HepG2 (cell line): Measurements from ENCODE around the gene ZNF446. TPM values are rescaled to one million over a fixed set of nuclear protein-coding genes. Genes with fewer than 3 reads are reported as not detected.

ENCODE experiments used
- HES4 ChIP-seq: sonication (generic); formaldehyde crosslinking; IDR thresholded peaks from 2 replicates; pipeline ENCODE4 v1.9.0; 2021; ENCODE audit warnings: mild to moderate bottlenecking, missing genetic modification reagents, borderline replicate concordance
- HNRNPL ChIP-seq: fragments of 200-400 bp; formaldehyde crosslinking; IDR thresholded peaks from 2 replicates; pipeline ENCODE4 v1.6.1; 2017; ENCODE audit warnings: mild to moderate bottlenecking, low read depth, low read length
- KDM1A ChIP-seq: IDR thresholded peaks from 2 replicates; pipeline ENCODE4 v1.6.1; 2016; ENCODE audit warnings: missing compliant biosample characterization
- MYC ChIP-seq: sonication (generic); formaldehyde crosslinking; IDR thresholded peaks from 2 replicates; pipeline ENCODE4 v1.9.0; 2021; ENCODE audit warnings: missing genetic modification reagents, borderline replicate concordance
- SIX4 ChIP-seq: sonication (generic); formaldehyde crosslinking; IDR thresholded peaks from 2 replicates; pipeline ENCODE4 v1.4.0; 2020; ENCODE audit warnings: missing genetic modification reagents
- SMAD3 ChIP-seq: sonication (generic); formaldehyde crosslinking; IDR thresholded peaks from 2 replicates; pipeline ENCODE4 v1.4.0; 2020; ENCODE audit warnings: missing genetic modification reagents
- SNAI1 ChIP-seq: sonication (generic); formaldehyde crosslinking; IDR thresholded peaks from 2 replicates; pipeline ENCODE4 v1.5.0; 2020; ENCODE audit warnings: mild to moderate bottlenecking, missing genetic modification reagents, borderline replicate concordance
- THYN1 ChIP-seq: sonication (generic); formaldehyde crosslinking; IDR thresholded peaks from 2 replicates; pipeline ENCODE4 v1.8.1; 2023; ENCODE audit warnings: low read depth, mild to moderate bottlenecking, moderate library complexity, missing genetic modification reagents, borderline replicate concordance
- ZFP1 ChIP-seq: IDR thresholded peaks from 2 replicates; pipeline ENCODE4 v1.6.1; 2016
- ZNF143 ChIP-seq: sonication (generic); formaldehyde crosslinking; IDR thresholded peaks from 2 replicates; pipeline ENCODE4 v1.4.0; 2020; ENCODE audit warnings: missing genetic modification reagents
- ZNF451 ChIP-seq: sonication (generic); formaldehyde crosslinking; IDR thresholded peaks from 2 replicates; pipeline ENCODE4 v1.5.0; 2020; ENCODE audit warnings: mild to moderate bottlenecking, missing genetic modification reagents
- ZNF563 ChIP-seq: sonication (generic); formaldehyde crosslinking; IDR thresholded peaks from 2 replicates; pipeline ENCODE4 v1.8.0; 2022; ENCODE audit warnings: mild to moderate bottlenecking, moderate library complexity, missing genetic modification reagents
- ZNF572 ChIP-seq: sonication (generic); formaldehyde crosslinking; IDR thresholded peaks from 2 replicates; pipeline ENCODE4 v1.5.1; 2020; ENCODE audit warnings: mild to moderate bottlenecking, missing genetic modification reagents
- ZNF605 ChIP-seq: sonication (generic); formaldehyde crosslinking; IDR thresholded peaks from 2 replicates; pipeline ENCODE4 v1.8.0; 2022; ENCODE audit warnings: mild to moderate bottlenecking, missing genetic modification reagents
- ZNF615 ChIP-seq: sonication (generic); formaldehyde crosslinking; IDR thresholded peaks from 2 replicates; pipeline ENCODE4 v1.5.0; 2020; ENCODE audit warnings: mild to moderate bottlenecking, missing genetic modification reagents, borderline replicate concordance
- ZNF780A ChIP-seq: sonication (generic); formaldehyde crosslinking; IDR thresholded peaks from 2 replicates; pipeline ENCODE4 v1.8.0; 2022; ENCODE audit warnings: mild to moderate bottlenecking, missing genetic modification reagents, moderate library complexity
- ZNF879 ChIP-seq: sonication (generic); formaldehyde crosslinking; IDR thresholded peaks from 2 replicates; pipeline ENCODE4 v1.8.1; 2023; ENCODE audit warnings: missing genetic modification reagents
- polyA plus RNA-seq, 8 experiments: library from polyadenylated mRNA; depleted of rRNA in 3 of 8; stranded (reverse) in 7 of 8; unstranded in 1 of 8; fragments of >200 nt; fragmentation: Illumina TruSeq in 4 of 8; extraction: Trizol in 4 of 8; gene quantifications; 2 replicates each; pipeline versions ENCODE4 v1.2.1 to v1.2.3, GENCODE V29; 2011 to 2016; ENCODE audit warnings: low read depth in 4 of 8, missing spikeins in 1 of 8, mixed read lengths in 1 of 8; ENCODE audit not compliant: insufficient read depth in 1 of 8
- total RNA-seq, 5 experiments: library from RNA; depleted of rRNA; stranded (reverse); fragments of >200 nt; fragmentation: Illumina TruSeq; extraction: Trizol; gene quantifications; 2 replicates each; pipeline ENCODE4 v1.2.3, GENCODE V29; 2016; ENCODE audit warnings: low read depth in 1 of 5
- TF ChIP-seq, protein P1 (sequence below): sonication (generic); formaldehyde crosslinking; IDR thresholded peaks from 2 replicates; pipeline ENCODE4 v1.4.0; 2020; ENCODE audit warnings: low read depth, missing genetic modification reagents
- TF ChIP-seq, protein P2 (sequence below): IDR thresholded peaks from 2 replicates; pipeline ENCODE4 v1.6.1; 2016; ENCODE audit warnings: low read depth, control low read depth
- TF ChIP-seq, protein P3 (sequence below), 2 experiments: fragments of 450-650 bp in 1 of 2; sonication (generic) in 1 of 2; formaldehyde crosslinking; IDR thresholded peaks; 2 replicates each; pipeline versions ENCODE4 v1.5.0 to v1.8.0; 2020 to 2022; ENCODE audit warnings: mild to moderate bottlenecking in 1 of 2, missing genetic modification reagents in 1 of 2
- TF ChIP-seq, protein P4 (sequence below): IDR thresholded peaks from 2 replicates; pipeline ENCODE4 v1.6.1; 2016; ENCODE audit warnings: mild to moderate bottlenecking
- TF ChIP-seq, protein P5 (sequence below): sonication (generic); formaldehyde crosslinking; IDR thresholded peaks from 2 replicates; pipeline ENCODE4 v1.4.0; 2020; ENCODE audit warnings: mild to moderate bottlenecking, low read depth, missing genetic modification reagents

ZNF446 gene
- total and polyA plus RNA-seq, 2 of the 13 experiments (the other 11 are each of a cell fraction or from before 2014, with no cell fraction given), result 3.0 to 3.6 TPM

DNA sequence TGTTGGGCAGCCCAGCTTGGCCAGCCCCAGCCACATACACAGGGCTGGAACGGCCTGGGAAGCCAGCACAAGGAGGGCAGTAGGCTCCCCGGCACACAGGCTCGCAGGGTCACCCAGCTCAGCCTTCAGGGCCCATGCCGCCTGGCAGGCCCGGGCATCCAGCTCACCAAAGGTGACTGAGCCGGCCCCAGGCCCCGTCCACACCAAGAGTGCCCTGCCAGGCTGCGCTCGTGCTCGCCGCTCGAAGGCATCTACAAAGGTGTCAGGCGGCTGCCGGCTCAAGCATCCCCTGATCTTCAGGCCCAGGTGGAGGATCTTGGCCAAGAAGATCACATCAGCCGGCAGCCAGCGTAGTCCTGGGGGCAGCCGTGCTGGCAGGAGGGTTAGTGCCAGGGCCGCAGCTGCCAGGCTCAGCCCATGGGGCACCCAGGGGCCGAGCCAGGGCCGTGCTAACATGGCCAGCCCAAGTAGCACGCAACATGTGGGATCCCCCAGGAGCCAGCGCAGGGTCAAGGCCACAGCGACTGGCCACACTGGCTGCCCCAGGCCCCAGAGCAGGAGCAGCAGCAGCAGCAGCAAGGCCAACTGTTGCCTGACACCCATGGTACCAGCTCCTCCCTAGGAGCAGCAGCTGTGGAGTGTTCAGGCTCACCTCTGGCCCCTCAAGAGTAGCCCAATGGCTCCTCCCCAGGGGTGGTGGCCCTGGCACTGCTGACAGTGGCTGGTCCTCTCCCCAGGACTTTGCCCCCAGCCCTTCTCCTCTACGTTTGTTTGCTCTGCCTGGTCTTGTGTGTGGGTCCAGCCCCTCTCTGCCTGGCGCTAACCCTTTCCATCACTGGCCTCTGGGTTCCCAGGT is 35.4 kb downstream of the ZNF446 start, which contains the start of gene SLC27A5 (continued):
- TF ChIP-seq SNAI1 (CRISPR knock-in tag) (no peak), MYC (CRISPR knock-in tag) (peak; percentile 78; the same call in 1 of the 2 replicates), HNRNPL (peak; percentile 98), THYN1 (CRISPR knock-in tag) (no peak), SMAD3 (CRISPR knock-in tag) (no peak), ZNF780A (CRISPR knock-in tag) (no peak), KDM1A (CRISPR knock-in tag) (no peak), SIX4 (CRISPR knock-in tag) (peak; percentile 49; the same call in 1 of the 2 replicates), HES4 (CRISPR knock-in tag) (0 out of 2 replicates have a peak, but pooled peaks have one; percentile 31), ZNF143 (CRISPR knock-in tag) (peak; percentile 38; the same call in 1 of the 2 replicates), ZNF451 (CRISPR knock-in tag) (no peak), ZFP1 (CRISPR knock-in tag) (no peak), ZNF615 (CRISPR knock-in tag) (no peak), ZNF563 (CRISPR knock-in tag) (peak; percentile 49; the same call in 1 of the 2 replicates), ZNF879 (CRISPR knock-in tag) (no peak), ZNF572 (CRISPR knock-in tag) (no peak), ZNF605 (no peak)
- TF ChIP-seq, protein P1, sequence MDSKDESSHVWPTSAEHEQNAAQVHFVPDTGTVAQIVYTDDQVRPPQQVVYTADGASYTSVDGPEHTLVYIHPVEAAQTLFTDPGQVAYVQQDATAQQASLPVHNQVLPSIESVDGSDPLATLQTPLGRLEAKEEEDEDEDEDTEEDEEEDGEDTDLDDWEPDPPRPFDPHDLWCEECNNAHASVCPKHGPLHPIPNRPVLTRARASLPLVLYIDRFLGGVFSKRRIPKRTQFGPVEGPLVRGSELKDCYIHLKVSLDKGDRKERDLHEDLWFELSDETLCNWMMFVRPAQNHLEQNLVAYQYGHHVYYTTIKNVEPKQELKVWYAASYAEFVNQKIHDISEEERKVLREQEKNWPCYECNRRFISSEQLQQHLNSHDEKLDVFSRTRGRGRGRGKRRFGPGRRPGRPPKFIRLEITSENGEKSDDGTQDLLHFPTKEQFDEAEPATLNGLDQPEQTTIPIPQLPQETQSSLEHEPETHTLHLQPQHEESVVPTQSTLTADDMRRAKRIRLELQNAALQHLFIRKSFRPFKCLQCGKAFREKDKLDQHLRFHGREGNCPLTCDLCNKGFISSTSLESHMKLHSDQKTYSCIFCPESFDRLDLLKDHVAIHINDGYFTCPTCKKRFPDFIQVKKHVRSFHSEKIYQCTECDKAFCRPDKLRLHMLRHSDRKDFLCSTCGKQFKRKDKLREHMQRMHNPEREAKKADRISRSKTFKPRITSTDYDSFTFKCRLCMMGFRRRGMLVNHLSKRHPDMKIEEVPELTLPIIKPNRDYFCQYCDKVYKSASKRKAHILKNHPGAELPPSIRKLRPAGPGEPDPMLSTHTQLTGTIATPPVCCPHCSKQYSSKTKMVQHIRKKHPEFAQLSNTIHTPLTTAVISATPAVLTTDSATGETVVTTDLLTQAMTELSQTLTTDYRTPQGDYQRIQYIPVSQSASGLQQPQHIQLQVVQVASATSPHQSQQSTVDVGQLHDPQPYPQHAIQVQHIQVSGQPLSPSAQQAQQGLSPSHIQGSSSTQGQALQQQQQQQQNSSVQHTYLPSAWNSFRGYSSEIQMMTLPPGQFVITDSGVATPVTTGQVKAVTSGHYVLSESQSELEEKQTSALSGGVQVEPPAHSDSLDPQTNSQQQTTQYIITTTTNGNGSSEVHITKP (CRISPR knock-in tag), result peak; percentile 93
- TF ChIP-seq, protein P2, sequence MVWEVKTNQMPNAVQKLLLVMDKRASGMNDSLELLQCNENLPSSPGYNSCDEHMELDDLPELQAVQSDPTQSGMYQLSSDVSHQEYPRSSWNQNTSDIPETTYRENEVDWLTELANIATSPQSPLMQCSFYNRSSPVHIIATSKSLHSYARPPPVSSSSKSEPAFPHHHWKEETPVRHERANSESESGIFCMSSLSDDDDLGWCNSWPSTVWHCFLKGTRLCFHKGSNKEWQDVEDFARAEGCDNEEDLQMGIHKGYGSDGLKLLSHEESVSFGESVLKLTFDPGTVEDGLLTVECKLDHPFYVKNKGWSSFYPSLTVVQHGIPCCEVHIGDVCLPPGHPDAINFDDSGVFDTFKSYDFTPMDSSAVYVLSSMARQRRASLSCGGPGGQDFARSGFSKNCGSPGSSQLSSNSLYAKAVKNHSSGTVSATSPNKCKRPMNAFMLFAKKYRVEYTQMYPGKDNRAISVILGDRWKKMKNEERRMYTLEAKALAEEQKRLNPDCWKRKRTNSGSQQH (CRISPR knock-in tag), result no peak
- TF ChIP-seq, protein P3, sequence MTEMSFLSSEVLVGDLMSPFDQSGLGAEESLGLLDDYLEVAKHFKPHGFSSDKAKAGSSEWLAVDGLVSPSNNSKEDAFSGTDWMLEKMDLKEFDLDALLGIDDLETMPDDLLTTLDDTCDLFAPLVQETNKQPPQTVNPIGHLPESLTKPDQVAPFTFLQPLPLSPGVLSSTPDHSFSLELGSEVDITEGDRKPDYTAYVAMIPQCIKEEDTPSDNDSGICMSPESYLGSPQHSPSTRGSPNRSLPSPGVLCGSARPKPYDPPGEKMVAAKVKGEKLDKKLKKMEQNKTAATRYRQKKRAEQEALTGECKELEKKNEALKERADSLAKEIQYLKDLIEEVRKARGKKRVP (CRISPR knock-in tag; IDR thresholded peaks at IDR 0.05), result no peak
- TF ChIP-seq, protein P4, sequence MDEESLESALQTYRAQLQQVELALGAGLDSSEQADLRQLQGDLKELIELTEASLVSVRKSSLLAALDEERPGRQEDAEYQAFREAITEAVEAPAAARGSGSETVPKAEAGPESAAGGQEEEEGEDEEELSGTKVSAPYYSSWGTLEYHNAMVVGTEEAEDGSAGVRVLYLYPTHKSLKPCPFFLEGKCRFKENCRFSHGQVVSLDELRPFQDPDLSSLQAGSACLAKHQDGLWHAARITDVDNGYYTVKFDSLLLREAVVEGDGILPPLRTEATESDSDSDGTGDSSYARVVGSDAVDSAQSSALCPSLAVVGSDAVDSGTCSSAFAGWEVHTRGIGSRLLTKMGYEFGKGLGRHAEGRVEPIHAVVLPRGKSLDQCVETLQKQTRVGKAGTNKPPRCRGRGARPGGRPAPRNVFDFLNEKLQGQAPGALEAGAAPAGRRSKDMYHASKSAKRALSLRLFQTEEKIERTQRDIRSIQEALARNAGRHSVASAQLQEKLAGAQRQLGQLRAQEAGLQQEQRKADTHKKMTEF (CRISPR knock-in tag), result peak; percentile 67
- TF ChIP-seq, protein P5, sequence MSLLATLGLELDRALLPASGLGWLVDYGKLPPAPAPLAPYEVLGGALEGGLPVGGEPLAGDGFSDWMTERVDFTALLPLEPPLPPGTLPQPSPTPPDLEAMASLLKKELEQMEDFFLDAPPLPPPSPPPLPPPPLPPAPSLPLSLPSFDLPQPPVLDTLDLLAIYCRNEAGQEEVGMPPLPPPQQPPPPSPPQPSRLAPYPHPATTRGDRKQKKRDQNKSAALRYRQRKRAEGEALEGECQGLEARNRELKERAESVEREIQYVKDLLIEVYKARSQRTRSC, result no peak
